ENCODE measurements around the gene ZNF181. TPM values are rescaled to one million over a fixed set of nuclear protein-coding genes. Genes with fewer than 3 reads are reported as not detected.
"Not testable (repeated sequence)": the region's sequence is repeated elsewhere in the genome, so short reads cannot be mapped to it uniquely, and the experiment has no call there.

Gene ZNF181
- total RNA-seq = 10 to 100 TPM; 35.4 to 39.2 TPM
- polyA plus RNA-seq (ENCODE audit: insufficient read length in 2 of 2) = 10 to 100 TPM; 17.1 to 27.2 TPM
- long read RNA-seq, donor 1, full-length matches to known transcripts = 4 of 13 reads
- long read RNA-seq, donor 1, partial matches to known transcripts = 9 of 13 reads
- long read RNA-seq, donor 1, other reads (novel, unspliced or antisense) = 0 of 13 reads
- long read RNA-seq, donor 2, full-length matches to known transcripts = 1 of 1 reads
- long read RNA-seq, donor 2, partial matches to known transcripts = 0 of 1 reads
- long read RNA-seq, donor 2, other reads (novel, unspliced or antisense) = 0 of 1 reads
- long read RNA-seq, donor 3, partial matches to known transcripts = 0 of 2 reads
- long read RNA-seq, donor 3, other reads (novel, unspliced or antisense) = 0 of 2 reads
- long read RNA-seq, donor 4, full-length matches to known transcripts = 3 of 3 reads
- long read RNA-seq, donor 4, partial matches to known transcripts = 0 of 3 reads
- long read RNA-seq, donor 4, other reads (novel, unspliced or antisense) = 0 of 3 reads

GRCh38 chr19:34733746-34734536 lies at the start of gene ZNF181:
Gene ZNF181 (plus strand): TSS chr19:34734243. CDS start chr19:34735038, 795 bp downstream.
- H3K27me3 ChIP-seq (ENCODE audit: control insufficient read depth, insufficient read depth, low read length) = no peaks in the 10 kb centered on the region
- 0% methylated on average over 61 of the region's 67 CpGs for WGBS (ENCODE audit: insufficient coverage)
- peaks cover 3% of the 10 kb centered on the region for H3K36me3 ChIP-seq (ENCODE audit: control insufficient read depth, insufficient read depth, low read length)
- H3K4me3 ChIP-seq (ENCODE audit: low read depth, low read length) = peak within 1 kb of the TSS; percentile 81
- peak within 1 kb of the TSS; percentile 93 for H3K27ac ChIP-seq (ENCODE audit: low read depth, low read length)
- no peaks in the 10 kb centered on the region for H3K9me3 ChIP-seq (ENCODE audit: control insufficient read depth, insufficient read depth, low read length)
- peaks cover 14% of the 10 kb centered on the region for H3K4me1 ChIP-seq (ENCODE audit: control insufficient read depth, insufficient read depth, low read length)
- peak; percentile 84 to 98 (median 89) for DNase-seq (ENCODE audit: low read depth in 4 of 6, low spot score in 6 of 6)

GRCh38 chr19:34685266-34685665 lies 48.8 kb upstream of the ZNF181 start:
- H3K36me3 ChIP-seq (ENCODE audit: control insufficient read depth, insufficient read depth, low read length); H3K4me3 ChIP-seq (ENCODE audit: low read depth, low read length); DNase-seq (ENCODE audit: low read depth in 4 of 6, low spot score in 6 of 6); H3K27ac ChIP-seq (ENCODE audit: low read depth, low read length); H3K9me3 ChIP-seq (ENCODE audit: control insufficient read depth, insufficient read depth, low read length); H3K4me1 ChIP-seq (ENCODE audit: control insufficient read depth, insufficient read depth, low read length); H3K27me3 ChIP-seq (ENCODE audit: control insufficient read depth, insufficient read depth, low read length): not testable (repeated sequence)
- WGBS (ENCODE audit: insufficient coverage) = no CpG with 5 or more reads among the region's 5 CpGs

GRCh38 chr19:34686455-34686854 lies 47.6 kb upstream of the ZNF181 start:
- no peak for DNase-seq (ENCODE audit: low read depth in 4 of 6, low spot score in 6 of 6)
- Histone ChIP-seq H3K4me1 (ENCODE audit: control insufficient read depth, insufficient read depth, low read length) (no peaks in the 10 kb centered on the region), H3K27ac (ENCODE audit: low read depth, low read length) (no peak overlapping the region), H3K27me3 (ENCODE audit: control insufficient read depth, insufficient read depth, low read length) (no peaks in the 10 kb centered on the region), H3K4me3 (ENCODE audit: low read depth, low read length) (no peak overlapping the region), H3K9me3 (ENCODE audit: control insufficient read depth, insufficient read depth, low read length) (peaks cover 1% of the 10 kb centered on the region), H3K36me3 (ENCODE audit: control insufficient read depth, insufficient read depth, low read length) (no peaks in the 10 kb centered on the region)
- 100% methylated on average over 1 of the region's 5 CpGs for WGBS (ENCODE audit: insufficient coverage)

- DNase-seq (ENCODE audit: low read depth in 4 of 6, low spot score in 6 of 6) = no peak
- no peak overlapping the region for H3K4me3 ChIP-seq (ENCODE audit: low read depth, low read length)
- H3K27me3 ChIP-seq (ENCODE audit: control insufficient read depth, insufficient read depth, low read length) = no peaks in the 10 kb centered on the region
- H3K4me1 ChIP-seq (ENCODE audit: control insufficient read depth, insufficient read depth, low read length) = no peaks in the 10 kb centered on the region
- 90% methylated on average over 2 of the region's 2 CpGs for WGBS (ENCODE audit: insufficient coverage)
- peaks cover 1% of the 10 kb centered on the region for H3K9me3 ChIP-seq (ENCODE audit: control insufficient read depth, insufficient read depth, low read length)
- no peaks in the 10 kb centered on the region for H3K36me3 ChIP-seq (ENCODE audit: control insufficient read depth, insufficient read depth, low read length)
- H3K27ac ChIP-seq (ENCODE audit: low read depth, low read length) = no peak overlapping the region
Observed at GRCh38 chr19:34687348-34687747, 46.7 kb upstream of the ZNF181 start.

- no peak overlapping the region for H3K4me3 ChIP-seq (ENCODE audit: low read depth, low read length)
- no peaks in the 10 kb centered on the region for H3K27me3 ChIP-seq (ENCODE audit: control insufficient read depth, insufficient read depth, low read length)
- H3K36me3 ChIP-seq (ENCODE audit: control insufficient read depth, insufficient read depth, low read length) = no peaks in the 10 kb centered on the region
- whole genome bisulfite sequencing (ENCODE audit: insufficient coverage) = 100% methylated on average over 1 of the region's 1 CpG
- no peak for DNase-seq (ENCODE audit: low read depth in 4 of 6, low spot score in 6 of 6)
- H3K9me3 ChIP-seq (ENCODE audit: control insufficient read depth, insufficient read depth, low read length) = peaks cover 1% of the 10 kb centered on the region
- no peaks in the 10 kb centered on the region for H3K4me1 ChIP-seq (ENCODE audit: control insufficient read depth, insufficient read depth, low read length)
- no peak overlapping the region for H3K27ac ChIP-seq (ENCODE audit: low read depth, low read length)
Observed at GRCh38 chr19:34688592-34688991, 45.5 kb upstream of the ZNF181 start.

DNA sequence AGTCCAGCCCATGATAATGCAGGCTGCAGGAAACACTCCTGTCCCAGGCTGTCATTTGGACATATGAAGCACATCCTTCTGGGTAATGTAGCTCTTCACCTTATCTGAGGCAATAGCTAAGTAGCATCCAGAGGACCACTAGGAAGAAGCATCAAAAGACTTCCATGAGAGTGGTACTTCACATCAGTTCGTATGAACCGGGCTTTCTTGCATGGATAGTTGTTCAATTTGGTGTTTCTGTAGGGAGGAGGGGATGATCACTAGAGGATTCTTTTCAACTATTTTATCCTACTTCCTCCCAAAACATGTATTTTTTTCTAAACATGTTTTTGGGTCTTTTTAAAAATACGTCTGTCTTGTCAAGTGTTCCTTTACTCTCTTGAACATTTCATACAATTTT lies 43.7 kb upstream of the ZNF181 start:
- H3K4me1 ChIP-seq (ENCODE audit: control insufficient read depth, insufficient read depth, low read length) = no peaks in the 10 kb centered on the region
- H3K27ac ChIP-seq (ENCODE audit: low read depth, low read length) = no peak overlapping the region
- DNase-seq (ENCODE audit: low read depth in 4 of 6, low spot score in 6 of 6) = no peak
- no peaks in the 10 kb centered on the region for H3K36me3 ChIP-seq (ENCODE audit: control insufficient read depth, insufficient read depth, low read length)
- no peak overlapping the region for H3K4me3 ChIP-seq (ENCODE audit: low read depth, low read length)
- WGBS (ENCODE audit: insufficient coverage) = no CpG with 5 or more reads among the region's 3 CpGs
- H3K27me3 ChIP-seq (ENCODE audit: control insufficient read depth, insufficient read depth, low read length) = no peaks in the 10 kb centered on the region
- peaks cover 1% of the 10 kb centered on the region for H3K9me3 ChIP-seq (ENCODE audit: control insufficient read depth, insufficient read depth, low read length)

- H3K9me3 ChIP-seq (ENCODE audit: control insufficient read depth, insufficient read depth, low read length) = no peaks in the 10 kb centered on the region
- no peaks in the 10 kb centered on the region for H3K4me1 ChIP-seq (ENCODE audit: control insufficient read depth, insufficient read depth, low read length)
- H3K27ac ChIP-seq (ENCODE audit: low read depth, low read length) = no peak overlapping the region
- no peak overlapping the region for H3K4me3 ChIP-seq (ENCODE audit: low read depth, low read length)
- WGBS (ENCODE audit: insufficient coverage) = 40% methylated on average over 1 of the region's 2 CpGs
- DNase-seq (ENCODE audit: low read depth in 4 of 6, low spot score in 6 of 6) = peak in 1 of 6 donors; percentile 53
- H3K27me3 ChIP-seq (ENCODE audit: control insufficient read depth, insufficient read depth, low read length) = no peaks in the 10 kb centered on the region
- no peaks in the 10 kb centered on the region for H3K36me3 ChIP-seq (ENCODE audit: control insufficient read depth, insufficient read depth, low read length)
Observed at GRCh38 chr19:34692549-34692948, 41.5 kb upstream of the ZNF181 start.

GRCh38 chr19:34707661-34708060 lies 26.4 kb upstream of the ZNF181 start:
- no peaks in the 10 kb centered on the region for H3K27me3 ChIP-seq (ENCODE audit: control insufficient read depth, insufficient read depth, low read length)
- H3K9me3 ChIP-seq (ENCODE audit: control insufficient read depth, insufficient read depth, low read length) = peaks cover 1% of the 10 kb centered on the region
- WGBS (ENCODE audit: insufficient coverage) = 72% methylated on average over 2 of the region's 2 CpGs
- H3K36me3 ChIP-seq (ENCODE audit: control insufficient read depth, insufficient read depth, low read length) = no peaks in the 10 kb centered on the region
- DNase-seq (ENCODE audit: low read depth in 4 of 6, low spot score in 6 of 6) = no peak
- H3K4me1 ChIP-seq (ENCODE audit: control insufficient read depth, insufficient read depth, low read length) = no peaks in the 10 kb centered on the region
- H3K27ac ChIP-seq (ENCODE audit: low read depth, low read length) = no peak overlapping the region
- no peak overlapping the region for H3K4me3 ChIP-seq (ENCODE audit: low read depth, low read length)

DNA sequence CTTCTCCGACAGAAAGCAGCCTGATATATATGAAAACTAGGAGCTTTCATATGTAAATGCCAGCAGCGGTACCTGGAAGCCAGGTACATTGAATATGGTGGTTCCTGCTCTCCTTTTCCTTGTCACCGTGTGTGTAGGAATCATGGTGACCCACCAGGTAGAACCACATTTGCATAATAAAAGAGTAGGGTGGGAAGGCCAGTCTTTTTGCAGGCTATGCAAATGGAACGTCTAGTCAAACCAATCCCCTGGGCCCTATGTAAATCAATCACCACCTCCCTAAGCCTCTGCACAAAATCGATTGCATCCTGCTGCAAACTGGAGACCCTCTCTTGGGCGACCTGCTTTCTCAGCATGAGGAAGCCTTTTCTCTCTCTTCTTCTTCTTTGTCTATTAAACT lies 22.2 kb upstream of the ZNF181 start:
- 62% methylated on average over 4 of the region's 6 CpGs for WGBS (ENCODE audit: insufficient coverage)
- no peaks in the 10 kb centered on the region for H3K27me3 ChIP-seq (ENCODE audit: control insufficient read depth, insufficient read depth, low read length)
- no peaks in the 10 kb centered on the region for H3K4me1 ChIP-seq (ENCODE audit: control insufficient read depth, insufficient read depth, low read length)
- H3K9me3 ChIP-seq (ENCODE audit: control insufficient read depth, insufficient read depth, low read length) = peaks cover 7% of the 10 kb centered on the region
- DNase-seq (ENCODE audit: low read depth in 4 of 6, low spot score in 6 of 6) = no peak
- H3K36me3 ChIP-seq (ENCODE audit: control insufficient read depth, insufficient read depth, low read length) = no peaks in the 10 kb centered on the region
- H3K4me3 ChIP-seq (ENCODE audit: low read depth, low read length) = no peak overlapping the region
- H3K27ac ChIP-seq (ENCODE audit: low read depth, low read length) = no peak overlapping the region
